Upper lobe of left lung (tissue), 4 donors: Measurements from ENCODE around the gene ARHGAP10.

ENCODE experiments used
- CTCF ChIP-seq, 6 experiments: fragments of 450-650 bp in 4 of 6; fragments of 200-600 bp in 2 of 6; sonication (generic) in 2 of 6; IDR thresholded peaks; one replicate each; pipeline ENCODE4 v1.5.1; 2016 to 2019; ENCODE audit warnings: antibody characterized with exemption in 6 of 6
- EP300 ChIP-seq, 4 donors: sonication (generic); formaldehyde crosslinking; IDR thresholded peaks; one replicate each; pipeline ENCODE4 v1.5.1; 2017; ENCODE audit warnings: antibody characterized with exemption in 4 of 4, control low read depth in 2 of 4
- POLR2A ChIP-seq, 4 donors: fragments of 450-650 bp; IDR thresholded peaks; one replicate each; pipeline ENCODE4 v1.5.1; 2016 to 2017; ENCODE audit warnings: antibody characterized with exemption in 4 of 4, mild to moderate bottlenecking in 2 of 4
- POLR2AphosphoS5 ChIP-seq, 2 donors: sonication (generic); formaldehyde crosslinking; IDR thresholded peaks; one replicate each; pipeline ENCODE4 v1.5.1; 2017; ENCODE audit warnings: antibody characterized with exemption in 2 of 2

GRCh38 chr4:147770831-147771230 lies 38.9 kb downstream of the ARHGAP10 start:
- TF ChIP-seq POLR2AphosphoS5 (IDR thresholded peaks at IDR 0.05) (no peak), CTCF (IDR thresholded peaks at IDR 0.05) (no peak), POLR2A (IDR thresholded peaks at IDR 0.05) (no peak), EP300 (IDR thresholded peaks at IDR 0.05) (no peak)
